ENCODE measurements around the gene SNTG2. TPM values are rescaled to one million over a fixed set of nuclear protein-coding genes. Genes with fewer than 3 reads are reported as not detected.

SNTG2 gene
- total and polyA plus RNA-seq, 4 donors, result not detected

- peaks cover 0 to 4% (median 0%) of the 10 kb centered on the region in 4 donors for H3K27me3 ChIP-seq (ENCODE audit: control insufficient read depth in 4 of 4, insufficient read depth in 4 of 4, low read length in 3 of 4)
- WGBS, result 83% methylated on average over 7 of the region's 7 CpGs
- no peak overlapping the region for H3K27ac ChIP-seq (ENCODE audit: low read depth in 1 of 2, low read length in 2 of 2)
- H3K4me1 ChIP-seq (ENCODE audit: control insufficient read depth in 4 of 4, insufficient read depth in 4 of 4, low read length in 3 of 4), result no peaks in the 10 kb centered on the region
- no peak overlapping the region for H3K4me3 ChIP-seq (ENCODE audit: low read depth in 1 of 3, low read length in 3 of 3)
- DNase-seq (ENCODE audit: low spot score), result no peak
- TF ChIP-seq YY1 (IDR thresholded peaks at IDR 0.05) (no peak), NR2F2 (IDR thresholded peaks at IDR 0.05) (no peak), MAX (IDR thresholded peaks at IDR 0.05) (no peak), GABPA (IDR thresholded peaks at IDR 0.05 in 1 of 2, conservative IDR thresholded peaks at IDR 0.05 in 1 of 2) (no peak), EGR1 (IDR thresholded peaks at IDR 0.05; ENCODE audit: low read depth in 2 of 2) (no peak), JUND (IDR thresholded peaks at IDR 0.05) (no peak), FOXA2 (IDR thresholded peaks at IDR 0.05) (no peak), HNF4G (IDR thresholded peaks at IDR 0.05) (no peak), FOXA1 (IDR thresholded peaks at IDR 0.05) (no peak), RAD21 (IDR thresholded peaks at IDR 0.05) (no peak), SP1 (IDR thresholded peaks at IDR 0.05) (no peak), RXRA (IDR thresholded peaks at IDR 0.05) (no peak)
- no peak overlapping the region for H3K9ac ChIP-seq (ENCODE audit: low read depth in 1 of 2, low read length in 2 of 2)
- no peaks in the 10 kb centered on the region for H3K36me3 ChIP-seq (ENCODE audit: control insufficient read depth in 4 of 4, insufficient read depth in 3 of 4, low read depth in 1 of 4, low read length in 3 of 4)
- no peaks in the 10 kb centered on the region for H3K9me3 ChIP-seq (ENCODE audit: control insufficient read depth in 4 of 4, low read length in 3 of 4)
Measured at GRCh38 chr2:1152375-1152774, 201.7 kb downstream of the SNTG2 start.

GRCh38 chr2:1153920-1154319, 203.3 kb downstream of the SNTG2 start:
- H3K27me3 ChIP-seq (ENCODE audit: control insufficient read depth in 4 of 4, insufficient read depth in 4 of 4, low read length in 3 of 4), result peaks cover 0 to 4% (median 0%) of the 10 kb centered on the region in 4 donors
- no peaks in the 10 kb centered on the region for H3K36me3 ChIP-seq (ENCODE audit: control insufficient read depth in 4 of 4, insufficient read depth in 3 of 4, low read depth in 1 of 4, low read length in 3 of 4)
- no peak for TF ChIP-seq TAF1 (conservative IDR thresholded peaks at IDR 0.05)
- TF ChIP-seq JUND (IDR thresholded peaks at IDR 0.05), result no peak
- TF ChIP-seq EGR1 (IDR thresholded peaks at IDR 0.05; ENCODE audit: low read depth in 2 of 2), result no peak
- H3K4me1 ChIP-seq (ENCODE audit: control insufficient read depth in 4 of 4, insufficient read depth in 4 of 4, low read length in 3 of 4), result no peaks in the 10 kb centered on the region
- no peak for DNase-seq (ENCODE audit: low spot score)
- no peaks in the 10 kb centered on the region for H3K9me3 ChIP-seq (ENCODE audit: control insufficient read depth in 4 of 4, low read length in 3 of 4)
- H3K4me3 ChIP-seq (ENCODE audit: low read depth in 1 of 3, low read length in 3 of 3), result no peak overlapping the region
- 56% methylated on average over 9 of the region's 9 CpGs for whole genome bisulfite sequencing
- H3K9ac ChIP-seq (ENCODE audit: low read depth in 1 of 2, low read length in 2 of 2), result no peak overlapping the region
- H3K27ac ChIP-seq (ENCODE audit: low read depth in 1 of 2, low read length in 2 of 2), result no peak overlapping the region

GRCh38 chr2:1154710-1155594, 204.3 kb downstream of the SNTG2 start:
- no peaks in the 10 kb centered on the region for H3K36me3 ChIP-seq (ENCODE audit: control insufficient read depth in 4 of 4, insufficient read depth in 3 of 4, low read depth in 1 of 4, low read length in 3 of 4)
- no peak overlapping the region for H3K27ac ChIP-seq (ENCODE audit: low read depth in 1 of 2, low read length in 2 of 2)
- H3K9me3 ChIP-seq (ENCODE audit: control insufficient read depth in 4 of 4, low read length in 3 of 4), result no peaks in the 10 kb centered on the region
- no peak overlapping the region for H3K4me3 ChIP-seq (ENCODE audit: low read depth in 1 of 3, low read length in 3 of 3)
- no peak overlapping the region for H3K9ac ChIP-seq (ENCODE audit: low read depth in 1 of 2, low read length in 2 of 2)
- DNase-seq (ENCODE audit: low spot score), result no peak
- WGBS, result 67% methylated on average over 4 of the region's 4 CpGs
- peaks cover 0 to 4% (median 0%) of the 10 kb centered on the region in 4 donors for H3K27me3 ChIP-seq (ENCODE audit: control insufficient read depth in 4 of 4, insufficient read depth in 4 of 4, low read length in 3 of 4)
- no peak for TF ChIP-seq CTCF (IDR thresholded peaks at IDR 0.05; ENCODE audit: low read depth, low read length, missing input control)
- TF ChIP-seq SP1 (IDR thresholded peaks at IDR 0.05), result no peak
- TF ChIP-seq YY1 (IDR thresholded peaks at IDR 0.05), result no peak
- no peak for TF ChIP-seq RXRA (IDR thresholded peaks at IDR 0.05)
- TF ChIP-seq FOXA1 (IDR thresholded peaks at IDR 0.05), result no peak
- no peak for TF ChIP-seq TAF1 (conservative IDR thresholded peaks at IDR 0.05)
- no peak for TF ChIP-seq HNF4A (conservative IDR thresholded peaks at IDR 0.05)
- no peak for TF ChIP-seq ZBTB33 (IDR thresholded peaks at IDR 0.05)
- no peak for TF ChIP-seq MAX (IDR thresholded peaks at IDR 0.05)
- no peak for TF ChIP-seq JUND (IDR thresholded peaks at IDR 0.05)
- no peak for TF ChIP-seq FOXA2 (IDR thresholded peaks at IDR 0.05)
- TF ChIP-seq NR2F2 (IDR thresholded peaks at IDR 0.05), result no peak
- no peak for TF ChIP-seq EGR1 (IDR thresholded peaks at IDR 0.05; ENCODE audit: low read depth in 2 of 2)
- TF ChIP-seq REST (IDR thresholded peaks at IDR 0.05), result no peak
- TF ChIP-seq GABPA (IDR thresholded peaks at IDR 0.05 in 1 of 2, conservative IDR thresholded peaks at IDR 0.05 in 1 of 2), result no peak
- TF ChIP-seq HNF4G (IDR thresholded peaks at IDR 0.05), result no peak
- no peak for TF ChIP-seq RAD21 (IDR thresholded peaks at IDR 0.05)
- no peaks in the 10 kb centered on the region for H3K4me1 ChIP-seq (ENCODE audit: control insufficient read depth in 4 of 4, insufficient read depth in 4 of 4, low read length in 3 of 4)
